DMS 273 (cell line): ENCODE measurements around the gene FADS2.

Experiments used
- DNase-seq: peaks from one replicate; lab custom pipeline; 2025; ENCODE audit not compliant: unreplicated experiment; lab: John Stamatoyannopoulos, UW

Gene FADS2

GRCh38 chr11:61827571-61828378, at the start of gene FADS2:
Gene FADS2 (plus strand): TSS chr11:61828300. CDS start chr11:61828391, 91 bp downstream.
- peak; percentile 89 for DNase-seq

GRCh38 chr11:61778357-61778886, 49.7 kb upstream of the FADS2 start:
- DNase-seq: no peak

DNA sequence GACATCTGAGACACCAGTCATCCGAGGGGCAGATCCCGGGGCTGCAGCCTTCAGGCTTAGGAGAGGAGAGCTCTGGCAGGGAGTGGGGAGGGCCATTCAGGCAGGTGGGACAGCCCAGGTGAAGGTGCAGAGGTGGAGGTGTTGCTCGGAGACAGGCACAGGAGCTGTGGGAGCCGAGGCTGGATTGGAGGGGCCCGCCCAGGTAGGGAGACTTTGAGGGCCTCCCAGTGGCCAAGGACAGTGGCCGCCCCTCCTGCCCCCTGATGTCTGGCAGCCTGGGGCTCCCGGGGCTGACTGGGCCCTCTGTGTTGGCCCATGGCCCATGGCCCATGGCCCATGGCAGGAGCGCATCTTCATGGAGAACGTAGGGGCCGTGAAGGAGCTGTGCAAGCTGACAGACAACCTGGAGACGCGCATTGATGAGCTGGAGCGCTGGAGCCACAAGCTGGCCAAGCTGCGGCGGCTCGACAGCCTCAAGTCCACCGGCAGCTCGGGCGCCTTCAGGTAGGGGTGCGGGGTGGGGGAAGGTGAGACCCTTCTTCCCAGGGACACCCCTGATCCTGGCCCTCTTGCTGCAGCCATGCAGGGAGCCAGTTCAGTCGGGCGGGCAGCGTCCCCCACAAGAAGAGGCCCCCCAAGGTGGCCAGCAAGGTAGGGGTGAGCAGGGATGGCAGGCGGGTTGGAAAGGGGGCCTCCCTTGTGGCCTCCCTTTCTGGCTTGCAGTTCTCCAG, 49.0 kb upstream of the FADS2 start:
- DNase-seq: no peak

DNA sequence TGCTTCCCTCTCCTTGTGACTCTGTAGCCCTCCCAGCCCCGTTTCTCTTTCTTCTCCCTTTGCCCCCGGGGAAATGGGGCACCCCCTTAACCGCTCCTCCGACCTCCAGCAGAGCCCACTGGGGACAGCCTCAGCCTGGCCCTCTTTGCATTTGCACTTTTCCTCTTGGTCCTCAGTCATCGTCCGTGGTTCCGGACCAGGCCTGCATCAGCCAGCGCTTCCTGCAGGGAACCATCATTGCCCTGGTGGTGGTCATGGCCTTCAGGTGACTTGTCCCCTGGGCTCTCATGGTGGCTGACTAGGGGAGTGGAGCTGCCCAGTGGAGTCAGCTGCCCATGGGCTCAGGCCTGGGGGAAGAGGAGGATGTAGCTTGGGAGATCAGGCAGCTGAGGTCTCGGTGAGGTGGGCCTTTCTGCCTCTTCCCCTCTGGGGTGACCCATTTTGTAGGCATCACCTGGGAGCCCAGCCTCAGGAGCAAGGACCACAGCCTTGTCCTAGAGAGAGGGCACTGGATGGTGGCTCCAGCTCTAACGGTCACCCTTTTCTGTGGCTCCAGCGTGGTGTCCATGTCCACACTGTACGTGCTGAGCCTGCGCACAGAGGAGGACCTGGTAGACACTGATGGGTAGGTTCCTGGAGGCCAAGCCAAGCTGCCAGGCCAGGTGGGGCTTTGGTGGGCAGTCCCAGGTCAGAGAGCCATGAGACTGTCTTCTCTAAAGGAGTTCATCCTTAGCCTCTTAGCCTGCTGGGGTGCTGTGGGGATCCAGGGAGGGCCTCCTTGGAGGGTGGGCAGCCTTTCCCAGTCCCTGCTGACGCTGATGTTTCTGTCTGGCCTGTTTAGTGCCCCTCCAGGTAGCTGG, 48.2 kb upstream of the FADS2 start:
- DNase-seq: no peak

DNA sequence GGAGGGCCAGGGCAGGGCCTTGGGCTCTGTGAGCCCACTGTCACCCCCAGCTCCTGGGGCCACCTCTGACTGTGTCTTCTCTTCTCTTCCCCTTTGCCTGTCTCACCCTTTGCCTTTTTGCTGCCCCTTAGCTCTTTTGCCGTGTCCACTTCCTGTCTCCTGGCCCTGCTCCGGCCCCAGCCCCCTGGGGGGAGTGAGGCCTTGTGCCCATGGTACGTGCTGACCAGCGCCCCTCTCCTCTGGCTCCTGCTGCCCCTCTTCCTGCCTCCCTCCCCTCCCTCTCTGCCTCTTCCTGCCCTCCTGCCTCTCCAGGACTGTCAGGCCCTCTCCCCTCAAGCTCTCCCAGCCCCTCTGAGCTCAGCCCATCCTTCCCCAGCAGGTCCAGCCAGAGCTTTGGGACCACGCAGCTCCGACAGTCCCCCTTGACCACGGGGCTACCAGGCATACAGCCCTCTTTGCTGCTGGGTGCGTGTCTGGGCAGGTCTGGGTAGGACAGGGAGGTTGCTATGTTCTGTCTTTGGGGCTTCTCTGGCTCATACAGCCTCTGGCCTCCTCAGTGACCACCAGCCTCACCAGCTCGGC, 47.4 kb upstream of the FADS2 start:
- no peak for DNase-seq

- no peak for DNase-seq
Measured at GRCh38 chr11:61781585-61781984, 46.5 kb upstream of the FADS2 start.

DNA sequence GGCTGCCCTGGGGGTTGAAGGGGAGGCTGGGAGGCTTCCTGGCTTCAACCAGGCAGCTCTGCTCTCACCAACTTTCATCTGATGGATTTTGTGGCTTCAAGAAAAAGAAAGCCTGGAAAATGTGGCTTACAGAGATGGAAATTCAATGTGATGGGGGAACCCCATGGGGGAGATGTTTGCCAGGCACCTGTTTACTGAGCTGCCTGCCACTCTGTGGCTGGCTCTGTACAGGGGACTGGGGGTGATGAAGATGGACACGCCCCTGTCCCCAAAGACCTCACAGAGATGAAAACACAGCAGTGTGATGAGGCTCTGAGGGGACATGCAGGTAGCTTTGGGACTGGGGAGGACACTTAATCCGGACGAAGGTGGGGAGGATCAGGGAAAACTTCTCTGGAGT, 45.8 kb upstream of the FADS2 start:
- no peak for DNase-seq

- DNase-seq: no peak
Measured at GRCh38 chr11:61782841-61783240, 45.3 kb upstream of the FADS2 start.

GRCh38 chr11:61783717-61784505, 44.2 kb upstream of the FADS2 start:
- DNase-seq: no peak

GRCh38 chr11:61784506-61784805, 43.6 kb upstream of the FADS2 start:
- no peak for DNase-seq

- DNase-seq: no peak
Measured at GRCh38 chr11:61785837-61786402, 42.2 kb upstream of the FADS2 start.

- peak; percentile 60 for DNase-seq
Measured at GRCh38 chr11:61787928-61788491, 40.1 kb upstream of the FADS2 start.

- DNase-seq: peak; percentile 83
Measured at GRCh38 chr11:61791737-61792309, 36.3 kb upstream of the FADS2 start.

DNA sequence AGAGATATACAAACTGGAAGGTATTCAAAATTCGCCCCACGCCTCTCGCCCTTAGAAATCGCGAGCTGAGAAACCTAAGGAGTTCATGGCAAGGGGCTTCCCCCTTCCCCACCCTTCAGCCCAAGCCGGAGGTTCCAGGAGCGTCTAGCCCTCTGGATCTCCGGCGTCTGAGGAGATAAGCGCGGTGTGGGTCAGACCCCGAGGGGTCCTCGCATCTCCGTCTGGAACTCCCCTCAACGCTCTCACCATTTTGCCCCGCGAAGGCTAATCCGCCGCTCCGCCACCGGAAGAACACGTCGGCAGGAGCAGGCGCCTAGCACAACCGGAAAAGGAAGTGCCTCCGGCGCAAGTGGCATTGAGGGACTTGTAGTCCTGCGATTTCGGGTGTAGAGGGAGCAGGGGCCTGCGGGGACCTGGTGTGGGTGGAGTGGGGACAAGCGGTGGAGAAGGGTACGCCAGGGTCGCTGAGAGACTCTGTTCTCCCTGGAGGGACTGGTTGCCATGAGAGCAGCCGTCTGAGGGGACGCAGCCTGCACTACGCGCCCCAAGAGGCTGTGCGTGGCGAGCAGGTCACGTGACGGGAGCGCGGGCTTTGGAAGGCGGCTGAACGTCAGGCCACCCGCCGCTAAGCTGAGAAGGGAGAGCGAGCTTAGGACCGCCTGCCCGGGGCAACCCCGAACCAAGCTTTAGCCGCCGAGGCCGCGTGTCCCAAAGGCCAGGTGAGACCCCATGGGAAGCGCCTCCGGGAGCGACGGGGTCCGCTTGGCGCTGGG, 35.6 kb upstream of the FADS2 start, which contains the start of the genes FEN1 and TMEM258:
FEN1 (plus strand) TSS at position 602 of the 773 bp plus-strand sequence. CDS start 2,451 bp downstream, outside the sequence.
TMEM258 (minus strand) TSS at position 290 of the 773 bp plus-strand sequence; CDS start at position 249, 41 bp downstream.
- DNase-seq: peak; percentile 93

DNA sequence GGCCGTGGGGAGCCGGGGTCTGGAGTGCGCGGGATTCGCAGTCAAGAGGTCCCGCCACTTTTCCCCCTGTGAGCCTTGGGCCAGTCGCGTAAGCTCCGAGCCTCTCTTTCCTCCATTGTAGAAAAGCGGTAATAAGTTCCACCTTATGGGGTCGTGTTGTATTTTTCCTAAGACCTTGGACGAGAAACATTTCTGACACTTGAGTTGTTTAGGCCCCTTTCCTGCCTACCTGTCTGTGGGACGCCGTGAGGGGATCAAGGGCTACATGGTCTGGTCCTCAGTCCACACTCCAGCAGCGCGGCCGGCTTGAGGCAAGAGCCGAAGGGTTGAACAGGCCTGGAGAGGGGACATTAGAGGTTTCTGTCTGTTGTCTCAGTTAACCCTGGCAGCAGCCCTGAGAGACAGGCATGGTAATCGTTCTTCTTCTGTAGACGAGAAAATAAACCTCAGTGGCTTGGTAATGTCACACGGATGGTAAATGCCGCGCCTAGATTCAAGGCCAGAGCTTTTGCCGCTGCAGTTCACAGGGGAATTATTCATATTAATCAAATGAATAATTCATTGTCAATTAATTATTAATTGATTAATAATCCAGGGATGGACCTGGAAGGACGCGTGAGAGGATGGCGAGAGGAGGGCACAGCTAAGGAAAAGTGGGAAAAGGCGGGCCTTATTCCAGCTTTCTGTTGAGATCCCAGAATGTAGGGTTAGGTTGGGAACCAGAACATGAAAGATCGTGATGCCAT, 34.8 kb upstream of the FADS2 start:
- peak; percentile 56 for DNase-seq

DNA sequence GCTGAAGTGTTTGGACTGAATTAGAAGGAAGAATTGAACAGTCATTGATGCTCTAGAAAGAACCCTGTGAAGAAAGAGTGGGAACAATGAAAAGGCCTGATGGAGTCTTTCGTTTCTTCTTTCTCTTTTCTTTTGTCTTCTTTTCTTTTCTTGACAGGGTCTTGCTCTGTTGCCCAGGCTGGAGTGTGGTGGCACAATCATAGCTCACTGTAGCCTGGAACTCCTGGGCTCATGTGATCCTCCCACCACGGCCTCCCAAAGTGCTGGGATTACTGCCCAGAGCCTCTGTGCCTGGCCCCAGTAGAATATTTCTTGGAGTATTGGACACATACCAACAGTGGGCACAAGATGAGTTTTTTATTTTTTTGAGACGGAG, 34.3 kb upstream of the FADS2 start:
- DNase-seq: no peak

GRCh38 chr11:61794579-61794978, 33.5 kb upstream of the FADS2 start:
- DNase-seq: no peak
